Measurements from ENCODE around the gene ZBED4.
A peak's percentile ranks its signal among the peaks of the same experiment; 100 is the strongest.

ZBED4 gene

DNA sequence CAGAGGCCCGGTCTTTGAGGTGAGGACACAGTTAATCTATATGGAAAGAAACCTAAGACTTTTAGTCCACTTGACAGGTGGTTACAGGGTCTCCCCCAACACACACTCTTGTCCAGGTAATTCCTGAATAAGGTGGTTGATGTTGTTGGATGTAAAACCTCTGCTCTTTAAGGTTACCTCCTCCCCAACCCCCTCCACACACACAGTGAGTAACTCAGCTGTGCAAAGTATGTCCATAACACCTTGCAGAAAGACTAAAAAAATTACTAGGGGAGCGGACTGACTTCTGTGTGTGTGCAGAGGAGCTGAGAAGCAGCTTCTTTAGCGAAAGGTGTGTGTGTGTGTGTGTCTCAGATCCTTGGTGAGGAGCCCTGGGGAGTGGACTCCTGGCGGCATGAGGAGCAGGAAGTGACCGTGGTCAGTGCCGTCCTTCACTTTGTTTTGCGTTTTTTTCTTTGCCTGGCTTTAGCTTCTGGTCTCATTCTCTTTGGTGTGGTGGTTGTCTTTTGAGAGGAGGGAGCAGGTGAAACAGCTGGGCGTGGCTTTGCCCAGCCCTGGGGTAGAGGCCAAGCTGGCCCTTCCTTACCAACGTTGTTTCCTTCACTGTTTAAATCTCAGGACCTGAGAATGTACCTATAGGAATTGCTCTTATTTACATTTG lies 1.7 kb downstream of the ZBED4 start:
- H3K4me3 ChIP-seq (ENCODE audit: low read length) = peak overlapping the region; percentile 94

DNA sequence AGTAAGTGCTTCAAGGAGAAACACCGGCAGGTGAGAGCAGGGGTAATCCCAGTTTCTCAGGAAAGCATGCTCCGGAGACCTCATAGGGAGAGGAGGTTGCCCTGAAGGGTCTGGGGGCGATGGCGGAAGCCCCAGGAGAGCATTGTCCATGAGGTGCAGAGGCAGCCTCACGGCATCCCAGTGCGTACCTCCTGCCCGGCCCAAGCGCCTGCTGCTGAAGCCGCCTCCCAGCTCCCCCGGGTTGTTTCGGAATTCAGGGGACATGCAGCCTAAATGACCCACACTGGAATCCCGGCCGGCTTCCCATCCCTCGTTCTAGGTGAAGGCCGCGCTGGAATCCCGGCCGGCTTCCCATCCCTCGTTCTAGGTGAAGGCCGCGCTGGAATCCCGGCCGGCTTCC lies 2.7 kb downstream of the ZBED4 start:
- H3K4me3 ChIP-seq (ENCODE audit: low read length) = no peak overlapping the region
- TF ChIP-seq ZNF274 (IDR thresholded peaks at IDR 0.05; ENCODE audit: low read depth, low read length) = no peak

More for the DNA sequence above, 1.7 kb downstream of the ZBED4 start:
- no peak for TF ChIP-seq ZNF274 (IDR thresholded peaks at IDR 0.05; ENCODE audit: low read depth, low read length)

DNA sequence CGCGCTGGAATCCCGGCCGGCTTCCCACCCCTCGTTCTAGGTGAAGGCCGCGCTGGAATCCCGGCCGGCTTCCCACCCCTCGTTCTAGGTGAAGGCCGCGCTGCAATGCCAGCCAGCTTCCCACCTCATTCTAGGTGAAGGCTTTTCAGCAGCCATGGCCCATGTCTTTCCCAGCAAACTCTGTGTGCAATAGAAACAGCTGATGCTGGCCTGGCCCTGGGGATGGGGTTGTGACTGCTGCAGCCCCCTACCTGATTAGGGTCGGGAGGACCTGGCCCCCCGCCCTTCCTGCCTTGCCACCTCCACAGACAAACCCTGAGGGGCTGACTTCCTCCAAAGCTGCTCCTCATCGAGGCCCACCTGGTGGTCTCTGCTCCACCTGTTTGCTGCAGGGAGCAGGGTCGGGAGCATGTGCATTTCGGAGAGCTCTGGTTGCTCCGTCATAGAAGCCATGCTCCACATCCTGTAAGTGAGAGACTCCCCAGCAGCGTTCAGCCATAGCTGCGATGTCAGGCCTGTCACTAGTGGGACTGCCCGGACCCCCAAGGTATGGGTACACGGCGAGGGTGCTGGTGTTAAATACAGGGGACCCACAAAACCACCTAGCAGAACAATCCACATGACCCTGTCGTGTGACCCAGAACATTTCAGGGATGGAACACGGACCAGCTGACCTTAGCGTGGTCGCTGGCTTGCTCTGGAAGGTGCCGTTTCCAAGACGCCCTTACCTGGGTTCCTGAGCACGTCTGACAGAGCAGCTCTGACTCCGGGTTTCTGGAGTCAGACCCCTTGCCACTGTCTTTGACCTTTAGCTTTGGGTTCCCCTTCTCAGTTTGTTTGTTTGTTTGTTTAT lies 3.3 kb downstream of the ZBED4 start:
- no peak overlapping the region for H3K4me3 ChIP-seq (ENCODE audit: low read length)
- TF ChIP-seq ZNF274 (IDR thresholded peaks at IDR 0.05; ENCODE audit: low read depth, low read length) = no peak

DNA sequence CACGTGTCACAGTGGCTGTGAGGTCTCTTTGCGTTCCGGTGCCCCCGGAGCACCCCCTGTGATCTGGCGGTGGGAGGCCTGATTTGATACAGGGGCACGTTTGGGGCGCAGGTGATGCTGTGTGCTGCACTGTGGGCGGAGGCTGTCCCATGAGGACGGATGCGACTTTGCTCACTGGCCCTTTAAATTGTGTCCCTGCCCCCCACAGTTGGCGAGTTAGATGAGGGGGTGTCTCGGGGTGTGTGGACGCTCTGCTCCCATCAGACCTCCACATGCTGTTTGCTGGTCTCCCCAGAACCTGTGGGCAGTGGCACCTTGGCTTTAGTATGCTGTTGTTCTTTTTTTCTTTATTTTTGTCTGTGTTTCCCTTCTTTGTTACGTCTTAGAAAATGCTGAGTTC lies 5.2 kb downstream of the ZBED4 start:
- no peak overlapping the region for H3K4me3 ChIP-seq (ENCODE audit: low read length)
- TF ChIP-seq ZNF274 (IDR thresholded peaks at IDR 0.05; ENCODE audit: low read depth, low read length) = no peak

DNA sequence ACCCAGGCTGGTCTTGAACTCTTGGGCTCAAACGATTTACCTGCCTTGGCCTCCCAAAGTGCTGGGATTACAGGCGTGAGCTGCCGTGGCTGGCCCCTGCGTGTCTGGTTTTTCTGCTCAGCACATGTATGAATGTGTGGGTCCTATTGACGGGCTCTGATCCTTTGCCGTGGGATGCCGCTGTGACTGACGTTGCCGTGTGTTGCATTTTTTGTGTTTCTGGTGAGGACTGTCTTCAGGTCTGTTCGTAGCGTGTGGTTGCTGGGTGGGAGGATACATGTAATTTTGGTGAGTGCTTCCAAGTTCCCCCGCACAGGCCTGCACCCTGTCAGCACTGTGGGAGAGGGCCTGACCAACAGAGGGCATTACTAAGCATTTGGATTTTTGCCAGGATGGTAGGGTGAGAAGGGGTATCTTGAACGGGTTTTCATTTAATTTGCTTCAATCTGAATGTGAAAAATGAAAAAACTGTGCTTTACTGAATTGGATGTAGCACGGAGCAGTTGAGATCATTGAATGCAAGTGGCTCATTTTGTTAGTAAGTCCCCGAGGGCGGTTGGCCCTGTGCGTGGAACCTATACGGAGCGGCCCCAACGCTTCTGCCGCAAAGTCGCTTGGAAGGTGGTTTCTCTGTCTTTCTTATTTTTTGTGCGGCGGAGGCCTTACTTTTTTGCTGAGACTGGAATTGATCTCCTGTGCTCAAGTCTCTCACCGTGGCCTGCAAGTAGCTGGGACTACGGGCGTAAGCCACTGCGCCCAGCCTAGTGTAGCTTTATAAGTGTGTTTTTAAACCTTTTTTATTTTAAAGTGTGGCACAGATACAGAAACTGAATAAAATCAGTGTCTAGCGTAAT lies 8.2 kb downstream of the ZBED4 start:
- H3K4me3 ChIP-seq (ENCODE audit: low read length) = no peak overlapping the region
- TF ChIP-seq ZNF274 (IDR thresholded peaks at IDR 0.05; ENCODE audit: low read depth, low read length) = no peak

DNA sequence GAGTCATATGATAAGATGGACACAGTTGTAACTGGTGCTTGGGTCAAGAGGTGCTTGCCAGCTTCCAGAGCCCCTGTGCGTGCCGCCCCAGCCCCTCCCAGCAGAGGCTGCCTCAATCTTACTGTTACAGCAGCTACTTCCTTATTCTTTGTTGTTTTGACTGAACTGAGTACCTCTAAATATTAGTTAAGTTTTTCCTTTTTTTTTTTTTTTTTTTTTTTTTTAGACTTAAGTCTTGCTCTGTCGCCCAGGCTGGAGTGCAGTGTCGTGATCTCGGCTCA lies 8.8 kb downstream of the ZBED4 start:
- TF ChIP-seq ZNF274 (IDR thresholded peaks at IDR 0.05; ENCODE audit: low read depth, low read length) = no peak
- H3K4me3 ChIP-seq (ENCODE audit: low read length) = no peak overlapping the region

DNA sequence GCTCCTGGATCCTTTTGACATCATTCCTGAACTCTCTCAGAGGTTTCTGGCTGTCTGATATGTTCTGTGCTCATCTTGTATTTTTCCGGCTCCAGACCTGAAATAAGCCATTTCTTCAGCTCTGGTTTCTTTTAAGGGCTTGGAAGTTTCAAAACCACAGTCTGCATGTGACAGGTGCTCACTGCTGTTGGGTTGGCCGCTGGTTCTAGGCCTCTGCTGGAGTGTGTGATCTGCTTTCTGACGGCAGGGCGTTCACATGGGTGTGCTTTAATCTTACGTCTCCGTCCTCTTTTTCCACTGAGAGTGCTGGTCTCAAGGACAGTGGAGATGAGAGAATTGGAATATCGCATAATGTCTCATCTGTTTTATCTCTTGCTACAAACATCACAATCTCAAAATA lies 10.3 kb downstream of the ZBED4 start:
- H3K4me3 ChIP-seq (ENCODE audit: low read length) = no peak overlapping the region
- TF ChIP-seq ZNF274 (IDR thresholded peaks at IDR 0.05; ENCODE audit: low read depth, low read length) = no peak

DNA sequence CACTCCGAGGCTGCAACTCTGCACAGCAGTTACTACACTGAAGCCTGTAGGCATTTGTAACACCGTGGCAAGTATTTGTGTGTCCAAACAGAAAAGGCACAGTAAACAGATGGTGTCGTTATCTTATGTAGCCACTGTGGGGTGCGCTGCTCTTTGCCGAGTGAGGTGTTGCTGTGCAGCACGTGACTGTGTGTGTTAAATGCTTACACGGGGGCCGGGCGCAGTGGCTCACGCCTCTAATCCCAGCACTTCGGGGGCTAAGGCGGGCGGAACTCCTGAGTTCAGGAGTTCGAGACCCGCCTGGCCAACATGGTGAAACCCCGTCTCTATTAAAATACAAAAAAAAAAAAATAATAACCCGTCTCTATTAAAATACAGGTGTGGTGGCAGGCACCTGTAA lies 11.5 kb downstream of the ZBED4 start:
- no peak overlapping the region for H3K4me3 ChIP-seq (ENCODE audit: low read length)

DNA sequence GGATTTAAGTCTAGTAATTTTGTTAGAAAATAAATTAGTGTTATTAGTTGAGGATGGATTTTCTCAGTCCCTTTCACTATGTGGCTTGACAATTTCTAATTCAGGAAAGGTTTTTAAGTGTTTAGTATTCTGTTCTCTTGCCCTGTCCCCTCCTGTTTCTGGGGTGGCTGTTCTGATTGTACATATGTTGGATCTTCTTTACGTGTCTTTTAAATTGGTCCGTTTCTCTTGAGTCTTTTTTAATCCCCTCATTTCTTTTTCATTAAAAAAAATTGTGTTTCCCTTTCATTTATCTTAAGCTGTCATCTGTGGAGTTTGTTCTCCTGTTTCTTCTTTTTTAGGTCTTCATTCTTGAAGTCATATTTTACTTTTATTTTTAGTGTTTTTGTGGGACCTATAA lies 12.5 kb downstream of the ZBED4 start:
- no peak for TF ChIP-seq ZNF274 (IDR thresholded peaks at IDR 0.05; ENCODE audit: low read depth, low read length)
- no peak overlapping the region for H3K4me3 ChIP-seq (ENCODE audit: low read length)

More for the DNA sequence above, 11.5 kb downstream of the ZBED4 start:
- no peak for TF ChIP-seq ZNF274 (IDR thresholded peaks at IDR 0.05; ENCODE audit: low read depth, low read length)

DNA sequence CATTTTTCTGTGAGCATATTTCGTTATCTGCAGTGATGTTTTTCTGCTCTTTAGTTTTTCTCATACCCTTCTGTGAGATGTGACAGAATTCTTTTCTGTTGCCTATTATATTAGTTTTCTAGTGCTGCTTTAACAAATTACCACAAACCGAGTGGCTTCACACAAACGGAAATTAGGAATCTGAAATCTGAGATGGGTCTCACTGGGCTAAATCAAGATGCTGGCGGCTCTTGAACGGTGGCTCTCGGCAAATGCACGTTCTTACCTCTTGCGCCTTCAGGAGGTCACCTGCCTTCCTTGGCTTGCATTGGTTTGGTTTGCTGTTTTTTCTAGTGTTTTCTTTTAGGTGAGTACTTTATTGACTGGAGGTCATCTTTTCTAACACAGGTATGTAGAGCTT lies 13.0 kb downstream of the ZBED4 start:
- no peak for TF ChIP-seq ZNF274 (IDR thresholded peaks at IDR 0.05; ENCODE audit: low read depth, low read length)
- H3K4me3 ChIP-seq (ENCODE audit: low read length) = no peak overlapping the region

DNA sequence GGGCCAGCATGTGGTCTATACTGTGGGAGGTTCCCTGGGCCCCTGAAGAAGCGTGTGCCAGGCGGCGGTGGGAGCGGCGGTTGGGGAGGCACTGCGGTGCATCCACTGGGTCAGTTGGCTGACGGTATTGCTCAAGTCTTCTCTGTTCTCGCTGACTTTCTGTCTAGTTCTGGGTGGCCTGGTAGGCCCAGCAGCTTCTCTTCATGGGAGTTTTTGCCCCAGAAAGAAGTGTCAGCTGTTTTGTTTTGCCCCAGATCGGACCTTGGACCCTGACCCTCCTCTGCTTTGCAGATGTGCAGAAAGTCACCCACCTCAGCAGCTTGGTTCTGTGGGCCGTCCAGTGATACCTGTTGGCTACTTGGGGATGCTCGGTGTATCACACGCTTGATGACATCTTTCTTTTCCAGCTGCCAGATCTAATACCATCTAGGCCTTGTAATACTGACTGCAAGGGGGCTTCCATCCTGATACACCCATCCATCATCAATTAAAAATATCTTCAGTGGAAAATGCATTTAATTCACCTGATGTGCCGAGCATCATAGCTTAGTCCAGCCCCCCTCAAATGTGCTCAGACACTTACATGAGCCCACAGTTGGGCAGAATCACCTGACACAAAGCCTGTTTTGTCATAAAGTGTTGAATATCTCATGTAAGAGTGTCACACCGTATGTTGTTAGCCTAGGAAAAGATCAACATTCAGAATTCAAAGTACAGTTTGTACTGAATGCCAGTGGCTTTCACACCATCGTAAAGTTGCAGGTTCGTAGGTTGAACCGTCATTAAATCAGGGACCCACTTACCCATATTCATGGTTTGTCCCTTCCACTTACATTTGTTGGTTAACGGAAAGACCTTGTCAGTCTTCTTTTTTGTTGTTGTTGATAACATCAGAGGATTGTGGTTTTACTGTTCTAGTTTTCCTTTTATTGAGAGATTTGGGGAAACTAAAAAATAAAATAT lies 13.9 kb downstream of the ZBED4 start:
- H3K4me3 ChIP-seq (ENCODE audit: low read length) = no peak overlapping the region
- no peak for TF ChIP-seq ZNF274 (IDR thresholded peaks at IDR 0.05; ENCODE audit: low read depth, low read length)

DNA sequence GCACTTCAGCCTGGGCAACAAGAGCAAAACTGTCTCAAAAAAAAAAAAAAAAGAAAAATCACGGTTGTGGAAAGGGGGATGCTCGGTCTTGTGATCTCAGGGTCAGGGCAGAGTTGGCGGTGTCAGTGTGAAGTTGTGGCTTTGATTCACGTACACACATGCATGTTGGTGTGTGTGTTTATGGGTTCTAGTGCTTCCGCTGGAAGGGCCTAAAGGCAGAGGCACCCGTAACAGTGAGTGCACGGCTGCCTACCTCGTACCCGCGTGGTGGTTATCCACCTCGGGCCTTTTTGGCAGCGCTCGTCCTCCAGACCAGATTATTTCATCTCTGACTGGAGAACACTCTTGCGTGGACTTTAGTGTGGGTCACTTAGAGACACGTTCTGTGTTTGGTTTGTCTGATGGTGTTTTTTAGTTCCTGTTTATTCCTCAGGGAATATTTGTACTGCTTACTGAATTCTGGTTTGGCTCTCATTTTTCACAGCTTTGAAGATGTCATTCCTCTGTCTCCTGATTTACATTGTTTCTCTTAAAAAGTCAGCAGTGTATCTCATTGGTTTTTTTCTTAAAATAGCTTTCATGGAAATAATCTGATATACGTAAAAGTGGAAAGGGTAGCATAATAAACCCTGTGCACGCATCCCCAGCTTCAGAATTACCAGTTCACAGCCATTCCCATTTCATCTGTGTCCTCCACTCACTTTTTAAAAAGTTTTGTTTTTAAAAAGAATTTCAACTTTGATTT lies 15.6 kb downstream of the ZBED4 start:
- no peak for TF ChIP-seq ZNF274 (IDR thresholded peaks at IDR 0.05; ENCODE audit: low read depth, low read length)
- H3K4me3 ChIP-seq (ENCODE audit: low read length) = no peak overlapping the region
